ENCODE measurements around the gene ZFYVE28.

DNA sequence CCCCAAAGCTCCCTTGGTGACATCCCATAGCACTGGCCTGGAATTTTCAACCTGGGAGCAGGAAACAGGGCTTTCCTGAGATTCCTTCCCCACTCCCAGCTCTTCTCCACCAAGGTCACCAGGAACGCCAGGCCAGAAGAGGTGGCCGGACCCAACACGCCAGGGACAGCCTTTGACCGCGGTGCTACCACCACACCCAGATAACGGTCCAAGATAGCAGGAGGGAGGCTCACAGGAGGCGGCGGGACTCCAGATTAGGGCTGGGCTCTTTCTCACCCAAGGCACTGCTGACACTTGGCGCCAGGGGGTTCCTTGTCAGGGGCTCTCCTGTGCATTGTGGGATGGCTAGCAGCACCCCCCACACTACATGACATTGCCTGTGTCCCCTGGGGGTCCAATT lies 22.9 kb downstream of the ZFYVE28 start:
- no peak for TF ChIP-seq CTCF (IDR thresholded peaks at IDR 0.05)
- TF ChIP-seq POLR2A (IDR thresholded peaks at IDR 0.05), result no peak

Measured in adrenal gland (tissue), 5 donors.